A549 (cell line): ENCODE results near the gene DENND6A.

Source experiments
- BHLHE40 ChIP-seq: IDR thresholded peaks from 2 replicates; pipeline ENCODE4 v1.6.1; 2012; ENCODE audit warnings: low read depth, low read length, inconsistent platforms
- CHD2 ChIP-seq: fragments of 150-350 bp; IDR thresholded peaks from 2 replicates; pipeline ENCODE4 v1.6.1; 2014; ENCODE audit warnings: low read length; ENCODE audit not compliant: partially characterized antibody
- JUN ChIP-seq, 2 experiments: fragments of >200 bp; sonication (Bioruptor Twin); formaldehyde crosslinking; IDR thresholded peaks; 2 replicates in 1 of 2; 3 replicates in 1 of 2; pipeline ENCODE4 v1.6.1; 2016 to 2017
- KDM5A ChIP-seq: fragments of 200-600 bp; sonication (generic); IDR thresholded peaks from 2 replicates; pipeline ENCODE4 v1.6.1; 2016; ENCODE audit warnings: antibody characterized with exemption, mild to moderate bottlenecking
- MAFK ChIP-seq: fragments of 450-650 bp; IDR thresholded peaks from 2 replicates; pipeline ENCODE4 v1.6.1; 2014; ENCODE audit not compliant: partially characterized antibody
- MAZ ChIP-seq: fragments of 150-350 bp; IDR thresholded peaks from 2 replicates; pipeline ENCODE4 v1.6.1; 2014; ENCODE audit warnings: antibody characterized with exemption, low read depth, low read length, borderline replicate concordance
- SMC3 ChIP-seq: fragments of >200 bp; sonication (Bioruptor Twin); formaldehyde crosslinking; IDR thresholded peaks from 3 replicates; pipeline ENCODE4 v1.6.1; 2018; ENCODE audit warnings: inconsistent platforms
- TF ChIP-seq, protein P1 (sequence below): fragments of >200 bp; sonication (Bioruptor Twin); formaldehyde crosslinking; IDR thresholded peaks from 3 replicates; pipeline ENCODE4 v1.5.1; 2016
- TF ChIP-seq, protein P2 (sequence below): fragments of 450-650 bp; IDR thresholded peaks from 2 replicates; pipeline ENCODE4 v1.6.1; 2014; ENCODE audit warnings: antibody characterized with exemption

DNA sequence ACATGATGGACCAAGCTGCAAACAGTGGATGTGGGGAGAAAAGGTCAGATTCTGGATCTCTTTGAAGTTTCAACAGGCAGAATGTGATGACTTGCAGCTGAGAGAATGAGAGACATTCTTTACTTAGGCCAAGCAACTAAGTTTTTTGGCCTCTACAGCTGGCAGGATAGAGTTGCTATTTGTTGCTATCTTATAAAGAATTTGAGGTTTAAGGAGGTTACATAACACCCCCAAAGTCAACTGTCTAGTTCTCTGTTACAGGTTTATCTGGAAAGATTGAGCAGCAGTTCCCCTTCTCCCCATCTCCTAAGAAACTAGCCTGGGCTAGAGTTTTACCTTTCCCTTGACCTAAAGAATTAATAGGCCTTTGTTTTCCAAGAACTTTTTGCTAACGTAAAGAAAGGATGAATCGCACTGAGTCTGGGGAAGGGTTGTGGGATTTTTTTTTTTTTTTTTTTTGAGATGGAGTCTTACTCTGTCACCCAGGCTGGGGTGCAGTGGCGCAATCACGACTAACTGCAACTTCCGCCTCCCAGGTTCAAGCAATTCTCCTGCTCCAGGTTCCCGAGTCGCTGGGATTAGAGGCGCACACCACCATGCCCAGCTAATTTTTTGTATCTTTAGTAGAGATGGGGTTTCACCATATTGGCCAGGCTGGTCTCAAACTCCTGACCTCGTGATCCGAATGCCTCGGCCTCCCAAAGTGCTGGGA lies 36.6 kb upstream of the DENND6A start:
- TF ChIP-seq JUN (IDR thresholded peaks at IDR 0.05) (no peak), MAFK (no peak), SMC3 (no peak), BHLHE40 (no peak), KDM5A (no peak), MAZ (no peak), CHD2 (no peak)
- TF ChIP-seq, protein P1, sequence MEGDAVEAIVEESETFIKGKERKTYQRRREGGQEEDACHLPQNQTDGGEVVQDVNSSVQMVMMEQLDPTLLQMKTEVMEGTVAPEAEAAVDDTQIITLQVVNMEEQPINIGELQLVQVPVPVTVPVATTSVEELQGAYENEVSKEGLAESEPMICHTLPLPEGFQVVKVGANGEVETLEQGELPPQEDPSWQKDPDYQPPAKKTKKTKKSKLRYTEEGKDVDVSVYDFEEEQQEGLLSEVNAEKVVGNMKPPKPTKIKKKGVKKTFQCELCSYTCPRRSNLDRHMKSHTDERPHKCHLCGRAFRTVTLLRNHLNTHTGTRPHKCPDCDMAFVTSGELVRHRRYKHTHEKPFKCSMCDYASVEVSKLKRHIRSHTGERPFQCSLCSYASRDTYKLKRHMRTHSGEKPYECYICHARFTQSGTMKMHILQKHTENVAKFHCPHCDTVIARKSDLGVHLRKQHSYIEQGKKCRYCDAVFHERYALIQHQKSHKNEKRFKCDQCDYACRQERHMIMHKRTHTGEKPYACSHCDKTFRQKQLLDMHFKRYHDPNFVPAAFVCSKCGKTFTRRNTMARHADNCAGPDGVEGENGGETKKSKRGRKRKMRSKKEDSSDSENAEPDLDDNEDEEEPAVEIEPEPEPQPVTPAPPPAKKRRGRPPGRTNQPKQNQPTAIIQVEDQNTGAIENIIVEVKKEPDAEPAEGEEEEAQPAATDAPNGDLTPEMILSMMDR, result no peak
- TF ChIP-seq, protein P2, sequence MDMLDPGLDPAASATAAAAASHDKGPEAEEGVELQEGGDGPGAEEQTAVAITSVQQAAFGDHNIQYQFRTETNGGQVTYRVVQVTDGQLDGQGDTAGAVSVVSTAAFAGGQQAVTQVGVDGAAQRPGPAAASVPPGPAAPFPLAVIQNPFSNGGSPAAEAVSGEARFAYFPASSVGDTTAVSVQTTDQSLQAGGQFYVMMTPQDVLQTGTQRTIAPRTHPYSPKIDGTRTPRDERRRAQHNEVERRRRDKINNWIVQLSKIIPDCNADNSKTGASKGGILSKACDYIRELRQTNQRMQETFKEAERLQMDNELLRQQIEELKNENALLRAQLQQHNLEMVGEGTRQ, result no peak
